GM10847 (cell line): ENCODE measurements around the gene ZNF282.

Experiments used
- POLR2A ChIP-seq: IDR thresholded peaks from 2 replicates; pipeline ENCODE4 v1.6.1; 2011; ENCODE audit not compliant: insufficient read length; ENCODE audit errors: extremely low read depth

ZNF282 gene

DNA sequence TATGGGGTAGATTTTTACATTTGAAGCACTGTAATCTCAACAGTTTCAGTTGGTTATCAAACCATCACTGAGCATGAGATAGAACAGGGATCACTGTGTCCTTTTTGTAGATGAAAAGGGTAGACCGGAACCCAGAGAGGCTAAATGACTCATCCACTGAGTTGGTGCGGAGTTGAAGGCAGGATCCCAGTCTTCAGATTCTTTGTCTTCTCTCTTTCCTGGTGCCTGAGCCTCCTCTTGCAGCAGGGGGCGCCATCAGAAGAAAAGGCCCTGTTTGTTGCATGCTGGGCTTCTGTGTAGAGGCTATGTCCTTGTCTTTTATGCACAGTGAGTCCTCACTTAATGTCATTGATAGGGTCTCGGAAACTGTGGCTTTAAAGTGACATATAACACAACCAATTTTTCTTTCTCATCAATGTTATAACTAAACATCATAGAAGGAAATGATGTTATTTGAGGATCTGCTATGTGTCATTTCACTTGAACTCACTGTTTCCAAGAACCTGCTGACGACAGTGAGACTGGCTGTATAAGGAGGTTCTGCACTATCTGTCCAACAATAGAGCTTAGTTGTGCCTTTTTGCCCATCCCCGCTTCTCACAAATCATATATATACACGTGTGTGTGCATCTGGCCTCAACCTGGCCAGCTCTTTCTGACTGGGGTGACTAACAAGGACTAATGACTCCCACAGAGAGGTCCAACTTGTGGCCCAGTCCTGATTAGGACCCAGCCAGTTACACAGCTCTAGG, 14.3 kb downstream of the ZNF282 start:
- TF ChIP-seq POLR2A, result no peak

- TF ChIP-seq POLR2A, result no peak
Observed at GRCh38 chr7:149210551-149210950, 15.2 kb downstream of the ZNF282 start.

- no peak for TF ChIP-seq POLR2A
Observed at GRCh38 chr7:149214020-149214720, 18.8 kb downstream of the ZNF282 start.

GRCh38 chr7:149216402-149216801, 21.1 kb downstream of the ZNF282 start:
- no peak for TF ChIP-seq POLR2A

DNA sequence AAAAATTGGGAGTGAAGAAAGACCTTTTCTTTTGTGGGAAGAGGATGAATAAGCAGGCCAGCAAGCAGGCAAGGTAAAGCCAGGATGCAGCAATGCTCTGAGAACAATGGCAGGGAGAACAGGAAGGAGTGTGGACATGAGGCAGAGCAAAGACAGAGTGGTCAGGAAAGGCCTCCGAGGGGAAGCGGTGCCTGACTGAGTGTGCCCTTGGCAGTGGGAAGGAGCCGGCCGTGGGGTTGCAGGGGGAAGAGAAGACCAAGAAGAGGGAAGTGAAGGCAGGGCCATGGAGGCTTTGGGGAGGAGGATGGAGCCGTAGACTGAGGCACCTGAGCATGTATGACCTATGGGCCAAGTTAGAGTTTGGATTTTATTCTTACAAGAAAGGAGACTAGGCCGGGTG, 22.2 kb downstream of the ZNF282 start:
- no peak for TF ChIP-seq POLR2A

GRCh38 chr7:149218469-149219420, 23.4 kb downstream of the ZNF282 start:
- no peak for TF ChIP-seq POLR2A

- TF ChIP-seq POLR2A, result no peak
Observed at GRCh38 chr7:149220534-149220933, 25.2 kb downstream of the ZNF282 start.

- TF ChIP-seq POLR2A, result no peak
Observed at GRCh38 chr7:149223176-149223575, 27.8 kb downstream of the ZNF282 start.

- TF ChIP-seq POLR2A, result no peak
Observed at GRCh38 chr7:149223761-149224160, 28.4 kb downstream of the ZNF282 start.

GRCh38 chr7:149224352-149224751, 29.0 kb downstream of the ZNF282 start:
- no peak for TF ChIP-seq POLR2A

GRCh38 chr7:149225106-149225505, 29.8 kb downstream of the ZNF282 start:
- no peak for TF ChIP-seq POLR2A

DNA sequence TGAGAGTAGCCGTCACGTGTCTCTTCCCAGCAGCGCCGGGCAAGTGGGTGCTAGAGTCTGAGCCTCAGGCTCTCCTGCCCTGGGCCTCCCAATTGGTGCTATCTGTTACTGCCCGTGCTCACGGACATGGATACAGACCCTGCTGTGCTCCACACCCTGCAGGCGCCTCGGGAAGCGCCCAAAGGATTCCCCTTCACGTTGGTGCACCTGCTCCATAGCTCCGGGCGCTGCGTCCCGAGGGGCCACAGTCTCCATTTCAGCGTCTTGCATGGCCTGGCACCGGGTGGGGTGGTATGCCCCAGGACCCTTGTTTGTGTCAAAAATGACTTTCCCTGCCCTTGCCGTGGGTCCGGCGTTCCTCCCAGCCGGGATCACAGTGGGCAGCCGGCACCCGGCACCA, 30.3 kb downstream of the ZNF282 start:
- no peak for TF ChIP-seq POLR2A

- no peak for TF ChIP-seq POLR2A
Observed at GRCh38 chr7:149226840-149227494, 31.6 kb downstream of the ZNF282 start.

DNA sequence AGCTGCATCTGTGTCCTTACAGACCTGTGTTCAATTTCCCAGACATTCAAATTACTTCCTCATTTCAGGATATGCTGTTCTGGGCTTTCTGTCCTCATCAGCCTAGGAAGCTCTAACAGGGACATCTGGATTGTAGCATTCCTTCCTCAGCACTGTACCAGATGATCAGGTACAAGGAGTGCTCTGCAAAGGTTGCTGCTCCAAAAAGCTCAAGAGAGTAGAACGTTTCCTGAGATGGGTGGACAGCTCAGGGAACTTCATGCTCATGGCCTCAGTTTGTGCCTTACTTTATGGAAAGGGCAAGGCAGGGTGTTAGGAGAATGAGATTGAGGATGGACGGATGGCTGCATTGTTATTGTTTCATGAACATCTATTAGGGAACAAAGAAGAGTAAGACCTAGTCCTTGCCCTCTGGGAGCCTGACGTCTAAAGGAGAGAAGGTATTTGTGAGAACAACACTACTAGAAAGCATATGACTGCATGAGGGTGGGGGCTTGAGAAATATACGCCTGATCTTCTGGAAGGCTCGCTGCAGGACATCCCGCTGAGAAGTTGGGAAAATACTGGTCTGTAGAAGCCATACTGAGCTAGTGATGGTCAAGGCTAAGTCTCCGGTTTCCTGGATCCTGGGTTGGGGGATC, 33.6 kb downstream of the ZNF282 start:
- no peak for TF ChIP-seq POLR2A

DNA sequence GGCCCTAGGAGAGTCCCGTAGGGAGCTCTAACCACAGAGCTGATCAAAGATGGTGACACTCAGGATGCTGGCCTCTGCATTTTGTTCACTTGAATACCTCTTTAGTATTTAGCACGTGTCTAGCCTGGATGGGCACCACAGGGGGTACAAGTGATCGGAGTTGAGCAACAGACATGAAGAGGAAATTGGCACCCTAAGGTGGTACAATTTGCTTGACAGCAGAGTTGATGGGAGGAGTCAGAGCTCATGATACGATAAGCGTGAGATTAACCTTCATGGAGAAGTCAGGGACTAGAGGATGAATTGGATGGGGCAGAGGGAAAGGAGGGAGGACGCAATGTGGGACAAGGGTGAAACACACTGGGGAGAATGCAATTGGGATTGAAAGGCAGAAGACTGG, 34.2 kb downstream of the ZNF282 start:
- no peak for TF ChIP-seq POLR2A
